Embryonic facial prominence (tissue), 1 donor: Measurements from ENCODE around the gene GHSR.

ENCODE experiments used
- DNase-seq: peaks from one replicate; pipeline ENCODE4 v3.0.0-alpha.2; 2016; ENCODE audit errors: extremely low spot score

GHSR gene, protein sequence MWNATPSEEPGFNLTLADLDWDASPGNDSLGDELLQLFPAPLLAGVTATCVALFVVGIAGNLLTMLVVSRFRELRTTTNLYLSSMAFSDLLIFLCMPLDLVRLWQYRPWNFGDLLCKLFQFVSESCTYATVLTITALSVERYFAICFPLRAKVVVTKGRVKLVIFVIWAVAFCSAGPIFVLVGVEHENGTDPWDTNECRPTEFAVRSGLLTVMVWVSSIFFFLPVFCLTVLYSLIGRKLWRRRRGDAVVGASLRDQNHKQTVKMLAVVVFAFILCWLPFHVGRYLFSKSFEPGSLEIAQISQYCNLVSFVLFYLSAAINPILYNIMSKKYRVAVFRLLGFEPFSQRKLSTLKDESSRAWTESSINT

DNA sequence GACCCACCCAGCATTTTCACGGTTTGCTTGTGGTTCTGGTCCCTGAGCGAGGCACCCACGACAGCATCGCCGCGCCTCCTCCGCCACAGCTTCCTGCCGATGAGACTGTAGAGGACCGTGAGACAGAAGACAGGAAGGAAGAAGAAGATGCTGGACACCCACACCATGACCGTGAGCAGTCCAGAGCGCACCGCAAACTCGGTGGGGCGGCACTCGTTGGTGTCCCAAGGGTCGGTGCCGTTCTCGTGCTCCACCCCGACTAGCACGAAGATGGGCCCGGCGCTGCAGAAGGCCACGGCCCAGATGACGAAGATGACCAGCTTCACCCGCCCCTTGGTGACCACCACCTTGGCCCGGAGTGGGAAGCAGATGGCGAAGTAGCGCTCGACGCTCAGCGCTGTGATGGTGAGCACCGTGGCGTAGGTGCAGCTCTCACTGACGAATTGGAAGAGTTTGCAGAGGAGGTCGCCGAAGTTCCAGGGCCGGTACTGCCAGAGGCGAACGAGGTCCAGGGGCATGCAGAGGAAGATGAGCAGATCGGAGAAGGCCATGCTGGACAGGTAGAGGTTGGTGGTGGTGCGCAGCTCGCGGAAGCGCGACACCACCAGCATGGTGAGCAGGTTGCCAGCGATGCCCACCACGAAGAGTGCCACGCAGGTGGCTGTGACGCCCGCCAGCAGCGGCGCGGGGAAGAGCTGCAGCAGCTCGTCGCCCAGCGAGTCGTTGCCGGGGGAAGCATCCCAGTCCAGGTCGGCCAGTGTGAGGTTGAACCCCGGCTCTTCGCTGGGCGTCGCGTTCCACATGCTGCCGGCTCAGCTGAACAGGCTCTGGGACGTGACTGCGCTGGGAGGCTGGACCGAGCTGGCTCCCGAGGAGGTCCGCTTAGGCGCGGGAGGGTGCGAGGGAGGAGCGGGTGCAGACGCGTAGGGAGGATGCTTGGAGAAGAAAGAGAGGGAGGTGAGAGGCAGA lies at the start of gene GHSR:
Gene GHSR, minus strand, starts transcription at position 846 of the 969 bp plus-strand sequence. Its CDS starts 43 bp downstream, at position 803.
- DNase-seq = no peak

GRCh38 chr3:172490198-172490669 lies 42.0 kb upstream of the GHSR start:
- DNase-seq = peak; percentile 22

GRCh38 chr3:172478116-172478515 lies 29.9 kb upstream of the GHSR start:
- DNase-seq = no peak

DNA sequence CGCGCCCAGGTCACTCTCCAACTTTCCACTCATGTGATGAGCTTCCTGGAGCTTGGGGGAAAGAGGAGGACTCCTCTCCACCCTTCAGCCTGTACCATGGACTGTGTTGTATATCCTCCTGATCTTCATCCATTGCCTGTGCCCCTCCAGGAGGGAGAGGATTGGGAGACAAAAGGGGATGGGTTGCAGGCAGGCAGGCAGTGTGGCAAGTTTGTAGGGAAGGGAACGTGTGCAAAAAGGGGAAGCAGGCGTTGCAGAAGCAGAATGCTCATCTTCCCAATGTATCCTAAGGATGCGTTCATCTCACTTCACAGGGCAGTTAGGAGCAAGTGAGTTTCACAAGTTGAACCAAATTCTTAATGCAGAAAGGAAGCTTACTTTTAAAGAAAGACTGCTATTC lies 28.1 kb upstream of the GHSR start:
- DNase-seq = no peak

DNA sequence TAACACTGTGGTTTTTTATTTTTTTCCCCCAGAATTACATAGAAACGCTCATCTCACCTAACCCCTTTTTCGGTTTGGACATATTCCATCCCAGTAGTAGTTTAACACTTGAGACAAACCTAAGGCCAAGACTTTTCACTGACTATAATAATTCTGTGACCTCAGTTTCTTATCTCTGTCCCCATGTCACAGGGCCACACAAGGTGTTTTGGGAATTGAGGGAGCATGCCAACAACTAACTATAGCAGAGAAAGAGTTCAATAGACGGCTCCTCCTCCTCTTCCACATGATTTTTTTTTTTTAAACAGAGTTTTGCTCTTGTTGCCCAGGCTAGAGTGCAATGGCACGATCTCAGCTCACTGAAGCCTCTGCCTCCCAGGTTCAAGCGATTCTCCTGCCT lies 27.4 kb upstream of the GHSR start:
- DNase-seq = no peak

- no peak for DNase-seq
Observed at GRCh38 chr3:172471903-172472302, 23.6 kb upstream of the GHSR start.

DNA sequence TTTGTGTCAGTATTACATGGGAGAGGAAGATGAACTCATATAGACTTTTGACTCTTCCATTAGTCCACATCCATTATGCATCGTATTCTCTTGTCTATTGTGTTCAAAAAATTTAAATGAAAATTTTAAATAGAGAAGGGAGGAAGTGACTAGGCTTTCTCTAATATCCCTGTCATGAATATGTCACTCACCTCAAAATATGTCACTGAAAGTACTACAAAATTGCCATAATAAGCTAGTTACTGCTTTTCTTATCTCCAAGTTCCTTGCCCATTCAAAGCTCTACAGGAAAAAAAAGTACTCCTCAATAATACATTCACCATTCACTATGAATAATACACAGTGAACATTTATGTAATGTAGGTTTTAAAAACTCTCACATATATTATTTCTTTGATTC lies 22.3 kb upstream of the GHSR start:
- no peak for DNase-seq

- DNase-seq = no peak
Observed at GRCh38 chr3:172467170-172467824, 19.0 kb upstream of the GHSR start.

GRCh38 chr3:172466553-172467130 lies 18.4 kb upstream of the GHSR start:
- DNase-seq = no peak

DNA sequence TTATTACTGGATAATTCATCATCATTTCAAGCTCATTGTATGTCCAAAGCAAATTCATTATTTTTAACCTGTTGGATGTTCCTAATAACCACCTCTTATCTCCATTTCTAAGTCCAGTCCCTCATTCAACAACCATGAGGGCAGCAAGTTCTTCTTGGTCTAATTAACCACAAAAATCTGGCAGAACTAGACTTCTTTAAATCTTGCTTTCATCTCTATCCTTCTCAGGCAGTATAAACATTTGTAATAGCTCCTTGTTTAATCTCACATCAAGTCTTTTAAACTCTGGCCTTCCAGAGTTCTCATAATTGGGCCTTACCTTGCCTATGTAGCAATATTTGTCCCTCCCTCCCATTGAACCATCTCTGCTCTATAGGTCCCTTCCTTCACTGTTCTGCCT lies 17.0 kb upstream of the GHSR start:
- DNase-seq = no peak

DNA sequence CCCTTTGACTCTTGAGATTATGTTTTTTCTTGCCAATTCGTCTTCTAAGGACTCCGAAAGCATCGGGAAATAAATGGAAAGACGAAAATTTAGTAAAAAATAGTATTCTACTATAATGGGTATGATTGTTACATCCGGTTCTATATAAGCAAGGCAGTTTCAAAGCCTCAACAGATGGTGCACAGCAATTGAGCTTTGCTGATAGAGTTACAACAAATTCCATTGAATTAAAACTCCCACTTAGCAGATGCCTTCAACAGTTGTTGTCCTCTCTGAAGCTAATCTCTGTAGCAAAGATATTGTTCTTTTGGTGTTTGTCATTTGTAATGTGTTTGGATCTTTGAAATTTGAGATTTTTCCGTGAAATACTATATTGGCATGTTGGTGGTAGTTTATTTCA lies 16.1 kb upstream of the GHSR start:
- no peak for DNase-seq

DNA sequence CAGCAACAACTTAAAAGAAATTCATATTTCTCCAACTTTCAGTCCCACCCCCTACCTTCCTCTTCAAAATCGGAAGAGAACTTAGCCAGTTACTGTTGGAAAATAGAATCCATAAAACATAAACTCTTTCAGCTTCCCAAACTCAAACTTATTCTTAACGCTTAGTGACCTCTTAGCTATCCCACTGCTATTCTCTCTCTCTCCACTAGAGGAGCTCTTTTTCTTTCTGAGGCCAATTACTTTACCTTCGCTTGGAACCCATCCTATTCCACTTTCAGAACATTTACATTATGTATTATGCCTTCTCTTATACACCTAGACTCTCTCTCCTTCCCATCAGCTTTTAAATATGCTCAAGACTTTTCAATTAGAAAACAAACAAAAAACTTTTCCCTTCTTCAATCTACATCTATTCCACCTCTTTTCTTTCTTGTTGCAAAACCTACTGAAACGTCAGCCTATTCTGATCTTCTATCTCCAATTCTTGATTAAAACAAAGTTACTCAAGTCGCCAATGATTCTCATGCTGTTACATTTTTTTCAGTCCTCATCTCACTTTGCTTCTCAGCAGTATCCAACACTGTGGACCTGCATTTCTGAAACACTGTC lies 13.4 kb upstream of the GHSR start:
- no peak for DNase-seq

DNA sequence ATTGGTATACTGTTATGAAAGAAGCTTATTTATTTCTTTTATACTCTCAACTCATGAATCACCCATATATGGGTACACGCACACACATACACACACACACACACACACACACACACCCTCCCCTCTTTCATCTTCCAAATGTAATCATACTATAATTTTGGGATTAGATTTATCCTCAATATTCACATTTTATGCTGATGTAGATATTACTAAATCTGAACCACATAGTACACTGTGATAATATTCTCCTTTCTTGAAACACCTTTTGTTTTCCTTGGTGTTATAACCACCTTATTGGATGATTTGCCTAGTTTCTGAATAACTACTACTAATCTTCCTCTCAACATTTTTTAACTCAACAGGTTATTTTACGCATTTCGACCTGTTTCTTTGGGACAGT lies 8.1 kb upstream of the GHSR start:
- no peak for DNase-seq

DNA sequence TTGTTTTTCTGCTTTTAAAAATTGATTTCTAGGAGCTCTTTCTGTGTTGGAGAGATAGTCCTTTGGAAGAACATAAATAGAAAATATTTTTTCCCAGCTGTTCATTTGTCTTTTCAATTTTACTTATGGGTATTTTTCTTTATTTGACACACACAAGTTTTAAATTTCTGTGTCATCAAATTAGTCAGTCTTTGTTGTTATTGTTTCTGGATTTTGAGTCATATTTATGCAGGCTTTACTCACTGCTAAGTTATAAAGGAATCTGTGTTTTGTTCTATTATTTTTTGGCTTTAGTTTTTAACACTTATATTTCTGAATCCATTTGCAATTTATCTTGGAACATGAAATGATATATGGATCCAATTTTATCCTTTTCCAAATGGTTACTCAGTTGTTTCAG lies 5.9 kb upstream of the GHSR start:
- DNase-seq = no peak

DNA sequence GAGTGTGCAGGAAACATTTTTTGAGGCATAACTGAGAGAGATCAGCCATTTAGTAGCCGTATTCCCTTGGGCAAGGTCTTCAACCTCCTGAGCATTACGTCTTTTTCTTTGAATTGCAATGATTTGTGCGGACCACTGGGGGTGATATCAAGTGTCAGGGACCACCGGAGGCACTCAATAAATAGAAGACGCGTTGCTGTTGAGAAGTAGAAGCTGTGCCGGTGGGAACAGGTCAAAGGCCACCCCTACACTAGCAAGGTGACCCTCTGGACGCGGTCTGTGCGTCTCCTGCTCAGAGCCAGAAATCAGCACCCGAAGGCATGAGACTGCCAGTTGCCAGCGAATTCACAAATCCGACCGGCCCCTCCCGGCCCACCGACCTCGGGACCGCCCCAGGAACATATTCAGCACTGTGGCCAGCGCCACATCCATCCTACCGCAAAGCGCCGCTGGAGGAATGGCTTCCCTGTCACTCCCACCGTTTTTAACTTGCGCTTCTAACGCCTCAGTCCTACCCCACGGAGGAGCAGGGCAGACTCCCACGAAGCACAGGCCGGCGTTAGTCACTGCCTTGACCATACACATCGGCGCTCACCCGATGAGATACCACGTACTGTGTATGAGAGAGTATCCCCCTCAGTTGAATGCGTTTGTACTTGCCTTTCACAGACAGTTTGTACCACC lies 1.4 kb upstream of the GHSR start:
- no peak for DNase-seq

GRCh38 chr3:172448661-172449465 lies 607 bp upstream of the GHSR start:
- no peak for DNase-seq

GRCh38 chr3:172446198-172446597 lies 2.1 kb downstream of the GHSR start:
- DNase-seq = no peak

DNA sequence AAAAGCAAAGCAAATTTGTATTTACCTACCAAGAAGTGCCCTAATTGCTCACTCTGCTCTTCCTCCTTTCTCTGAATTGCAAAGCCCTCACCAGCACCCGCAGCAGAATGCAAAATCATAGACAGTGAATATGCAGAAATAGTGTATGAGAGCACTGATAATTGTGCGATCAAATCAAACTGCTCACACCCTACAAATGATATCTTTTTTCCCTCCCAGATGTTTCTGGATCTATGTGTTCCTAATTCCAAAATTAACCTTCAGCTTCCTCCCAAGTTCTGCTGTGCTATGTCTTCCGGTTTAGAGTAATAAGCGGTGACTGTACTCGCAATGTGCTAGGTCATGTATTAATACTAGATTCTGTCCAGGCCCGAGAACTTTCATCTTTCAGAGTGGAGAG lies 3.4 kb downstream of the GHSR start:
- no peak for DNase-seq

DNA sequence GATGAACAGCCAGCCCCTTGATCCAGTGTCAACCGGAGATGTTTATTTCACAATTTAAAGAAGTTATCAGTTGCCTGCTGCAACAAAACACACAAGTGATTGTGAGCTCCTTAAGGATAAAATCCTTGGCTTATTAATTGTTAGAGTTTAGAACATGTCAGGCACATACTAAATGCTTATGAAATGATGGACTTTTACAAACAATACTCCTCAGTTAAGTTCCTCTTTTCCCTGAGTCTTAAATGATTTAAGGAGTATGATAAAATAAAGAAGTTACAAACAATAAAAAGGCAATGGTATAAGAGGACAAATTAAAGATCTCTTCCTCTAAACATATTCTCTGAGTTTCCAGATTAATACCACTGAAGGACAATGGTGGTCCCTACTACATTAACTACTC lies 5.7 kb downstream of the GHSR start:
- DNase-seq = no peak

- no peak for DNase-seq
Observed at GRCh38 chr3:172441581-172441980, 6.7 kb downstream of the GHSR start.
